ENCODE data around the gene WDR41. TPM values are rescaled to one million over a fixed set of nuclear protein-coding genes. Genes with fewer than 3 reads are reported as not detected.
A peak's percentile ranks its signal among the peaks of the same experiment; 100 is the strongest.
"Not testable (repeated sequence)": the region's sequence is repeated elsewhere in the genome, so short reads cannot be mapped to it uniquely, and the experiment has no call there.

WDR41 gene
- total RNA-seq, 1 experiment from 2014 or later = 39.8 TPM

- Mint-ChIP-seq H3K27ac (no peak overlapping the region), H3K4me3 (peak overlapping the region; percentile 61), H3K4me1 (peaks cover 13% of the 10 kb centered on the region), H3K9me3 (no peaks in the 10 kb centered on the region), H3K27me3 (ENCODE audit: low read depth) (peaks cover 35% of the 10 kb centered on the region), H3K36me3 (peaks cover 2% of the 10 kb centered on the region; the same call in 1 of the 2 replicates)
- ChIA-PET POLR2A (interaction anchor here (0.5 kb wide), 1 partner anchor 1960 kb away, joined by 3 read pairs; no protein-coding TSS in a partner anchor), CTCF (interaction anchor here (0.6 to 2.5 kb wide), 28 partner anchors 9 to 801 kb away, joined by 3 to 14 read pairs (median 4); partner anchors contain the start of genes AP3B1 and ZBED3)
- DNase-seq (ENCODE audit: low spot score) (no peak), ATAC-seq (no peak)
- TF ChIP-seq ZNF396 (CRISPR knock-in tag; IDR thresholded peaks at IDR 0.05; ENCODE audit: borderline replicate concordance) (no peak), OVOL2 (CRISPR knock-in tag; IDR thresholded peaks at IDR 0.05; ENCODE audit: borderline replicate concordance) (no peak), MYBL2 (CRISPR knock-in tag; IDR thresholded peaks at IDR 0.05) (no peak), ZNF512 (CRISPR knock-in tag; IDR thresholded peaks at IDR 0.05; ENCODE audit: borderline replicate concordance) (no peak), NFATC4 (CRISPR knock-in tag; IDR thresholded peaks at IDR 0.05) (no peak), EMX1 (CRISPR knock-in tag; IDR thresholded peaks at IDR 0.05) (no peak), ELF4 (CRISPR knock-in tag; IDR thresholded peaks at IDR 0.05; ENCODE audit: low read depth) (no peak), ZNF671 (CRISPR knock-in tag; IDR thresholded peaks at IDR 0.05) (no peak)
Measured at GRCh38 chr5:77492653-77493000, 511 bp upstream of the WDR41 start.

- H3K36me3 Mint-ChIP-seq; ATAC-seq; POLR2A ChIA-PET; H3K9me3 Mint-ChIP-seq; DNase-seq (ENCODE audit: low spot score): not testable (repeated sequence)
- peak overlapping the region; percentile 57; the same call in 1 of the 2 replicates for H3K27ac Mint-ChIP-seq
- H3K27me3 Mint-ChIP-seq (ENCODE audit: low read depth) = peaks cover 25% of the 10 kb centered on the region
- CTCF ChIA-PET = interaction anchor here (0.9 to 2.5 kb wide), 7 partner anchors 17 to 361 kb away, joined by 3 to 13 read pairs (median 3); no protein-coding TSS in a partner anchor
- peak overlapping the region; percentile 89 for H3K4me3 Mint-ChIP-seq
- peaks cover 13% of the 10 kb centered on the region for H3K4me1 Mint-ChIP-seq
Measured at GRCh38 chr5:77490741-77491344, 1.3 kb downstream of the WDR41 start.

GRCh38 chr5:77486344-77486962 lies 5.7 kb downstream of the WDR41 start:
- Mint-ChIP-seq H3K4me1 (peaks cover 10% of the 10 kb centered on the region), H3K9me3 (no peaks in the 10 kb centered on the region), H3K27me3 (ENCODE audit: low read depth) (no peaks in the 10 kb centered on the region; the same call in 1 of the 2 replicates), H3K36me3 (peaks cover 20% of the 10 kb centered on the region), H3K27ac (no peak overlapping the region), H3K4me3 (no peak overlapping the region)
- no peak for TF ChIP-seq ZNF425 (CRISPR knock-in tag; conservative IDR thresholded peaks at IDR 0.05)
- TF ChIP-seq ESRRA (CRISPR knock-in tag; IDR thresholded peaks at IDR 0.05; ENCODE audit: borderline replicate concordance) = no peak
- TF ChIP-seq JAZF1 (CRISPR knock-in tag; IDR thresholded peaks at IDR 0.05) = no peak
- TF ChIP-seq SMAD3 (CRISPR knock-in tag; IDR thresholded peaks at IDR 0.05; ENCODE audit: borderline replicate concordance) = no peak
- TF ChIP-seq CDX4 (CRISPR knock-in tag; IDR thresholded peaks at IDR 0.05; ENCODE audit: borderline replicate concordance) = no peak
- no peak for TF ChIP-seq AR (CRISPR knock-in tag; IDR thresholded peaks at IDR 0.05)
- ATAC-seq = no peak
- POLR2A ChIA-PET = no interaction called here
- no peak for DNase-seq (ENCODE audit: low spot score)
- CTCF ChIA-PET = no interaction called here
